H1 (cell line): ENCODE measurements around the gene OR52K2. TPM values are rescaled to one million over a fixed set of nuclear protein-coding genes. Genes with fewer than 3 reads are reported as not detected.

ENCODE experiments used
- CREB1 ChIP-seq: IDR thresholded peaks from 2 replicates; pipeline ENCODE4 v1.6.1; 2012; ENCODE audit warnings: inconsistent platforms
- FOSL1 ChIP-seq: IDR thresholded peaks from 2 replicates; pipeline ENCODE4 v1.6.1; 2011; ENCODE audit warnings: mild to moderate bottlenecking, low read depth, low read length, moderate library complexity; ENCODE audit not compliant: insufficient read depth
- HDAC2 ChIP-seq, 2 experiments: fragments of 300-600 bp in 1 of 2; sonication (generic) in 1 of 2; IDR thresholded peaks; 2 replicates each; pipeline ENCODE4 v1.6.1; 2011 to 2012; ENCODE audit warnings: low read depth in 2 of 2, low read length in 2 of 2, mild to moderate bottlenecking in 2 of 2, moderate library complexity in 2 of 2, borderline replicate concordance in 1 of 2, inconsistent platforms in 1 of 2
- POLR2A ChIP-seq, 2 experiments: IDR thresholded peaks; 1 replicate in 1 of 2; 2 replicates in 1 of 2; pipeline ENCODE4 v1.6.1; 2011; ENCODE audit warnings: low read depth in 2 of 2, low read length in 2 of 2, mild to moderate bottlenecking in 2 of 2; ENCODE audit errors: control extremely low read depth in 1 of 2
- polyA plus RNA-seq, 7 experiments: library from polyadenylated mRNA; depleted of rRNA in 3 of 7; stranded (reverse) in 5 of 7; unstranded in 2 of 7; fragments of >200 nt in 5 of 7; fragments of 200-250 nt in 2 of 7; gene quantifications; 1 replicate in 5 of 7; 2 replicates in 1 of 7; 4 replicates in 1 of 7; pipeline versions ENCODE4 v1.2.1 to v1.2.3, GENCODE V29; 2011 to 2013; ENCODE audit warnings: missing spikeins in 2 of 7, mixed read lengths in 2 of 7
- total RNA-seq: library from RNA; stranded (reverse); fragmentation: NEBNext Ultra II Directional; extraction: Animal tissue kit (Norgen Biotek cat#: 25700); gene quantifications from 2 replicates; pipeline ENCODE4 v1.2.1, GENCODE V29; 2021
- TF ChIP-seq, protein P1 (sequence below): fragments of 300-600 bp; sonication (generic); IDR thresholded peaks from 2 replicates; pipeline ENCODE4 v1.7.1; 2012; ENCODE audit warnings: low read length, moderate library complexity, mild to moderate bottlenecking, inconsistent platforms; ENCODE audit not compliant: insufficient replicate concordance

The OR52K2 gene
- total and polyA plus RNA-seq, 2 of the 8 experiments (the other 6 are each of a cell fraction or from before 2014, with no cell fraction given) = not detected

- TF ChIP-seq, protein P1, sequence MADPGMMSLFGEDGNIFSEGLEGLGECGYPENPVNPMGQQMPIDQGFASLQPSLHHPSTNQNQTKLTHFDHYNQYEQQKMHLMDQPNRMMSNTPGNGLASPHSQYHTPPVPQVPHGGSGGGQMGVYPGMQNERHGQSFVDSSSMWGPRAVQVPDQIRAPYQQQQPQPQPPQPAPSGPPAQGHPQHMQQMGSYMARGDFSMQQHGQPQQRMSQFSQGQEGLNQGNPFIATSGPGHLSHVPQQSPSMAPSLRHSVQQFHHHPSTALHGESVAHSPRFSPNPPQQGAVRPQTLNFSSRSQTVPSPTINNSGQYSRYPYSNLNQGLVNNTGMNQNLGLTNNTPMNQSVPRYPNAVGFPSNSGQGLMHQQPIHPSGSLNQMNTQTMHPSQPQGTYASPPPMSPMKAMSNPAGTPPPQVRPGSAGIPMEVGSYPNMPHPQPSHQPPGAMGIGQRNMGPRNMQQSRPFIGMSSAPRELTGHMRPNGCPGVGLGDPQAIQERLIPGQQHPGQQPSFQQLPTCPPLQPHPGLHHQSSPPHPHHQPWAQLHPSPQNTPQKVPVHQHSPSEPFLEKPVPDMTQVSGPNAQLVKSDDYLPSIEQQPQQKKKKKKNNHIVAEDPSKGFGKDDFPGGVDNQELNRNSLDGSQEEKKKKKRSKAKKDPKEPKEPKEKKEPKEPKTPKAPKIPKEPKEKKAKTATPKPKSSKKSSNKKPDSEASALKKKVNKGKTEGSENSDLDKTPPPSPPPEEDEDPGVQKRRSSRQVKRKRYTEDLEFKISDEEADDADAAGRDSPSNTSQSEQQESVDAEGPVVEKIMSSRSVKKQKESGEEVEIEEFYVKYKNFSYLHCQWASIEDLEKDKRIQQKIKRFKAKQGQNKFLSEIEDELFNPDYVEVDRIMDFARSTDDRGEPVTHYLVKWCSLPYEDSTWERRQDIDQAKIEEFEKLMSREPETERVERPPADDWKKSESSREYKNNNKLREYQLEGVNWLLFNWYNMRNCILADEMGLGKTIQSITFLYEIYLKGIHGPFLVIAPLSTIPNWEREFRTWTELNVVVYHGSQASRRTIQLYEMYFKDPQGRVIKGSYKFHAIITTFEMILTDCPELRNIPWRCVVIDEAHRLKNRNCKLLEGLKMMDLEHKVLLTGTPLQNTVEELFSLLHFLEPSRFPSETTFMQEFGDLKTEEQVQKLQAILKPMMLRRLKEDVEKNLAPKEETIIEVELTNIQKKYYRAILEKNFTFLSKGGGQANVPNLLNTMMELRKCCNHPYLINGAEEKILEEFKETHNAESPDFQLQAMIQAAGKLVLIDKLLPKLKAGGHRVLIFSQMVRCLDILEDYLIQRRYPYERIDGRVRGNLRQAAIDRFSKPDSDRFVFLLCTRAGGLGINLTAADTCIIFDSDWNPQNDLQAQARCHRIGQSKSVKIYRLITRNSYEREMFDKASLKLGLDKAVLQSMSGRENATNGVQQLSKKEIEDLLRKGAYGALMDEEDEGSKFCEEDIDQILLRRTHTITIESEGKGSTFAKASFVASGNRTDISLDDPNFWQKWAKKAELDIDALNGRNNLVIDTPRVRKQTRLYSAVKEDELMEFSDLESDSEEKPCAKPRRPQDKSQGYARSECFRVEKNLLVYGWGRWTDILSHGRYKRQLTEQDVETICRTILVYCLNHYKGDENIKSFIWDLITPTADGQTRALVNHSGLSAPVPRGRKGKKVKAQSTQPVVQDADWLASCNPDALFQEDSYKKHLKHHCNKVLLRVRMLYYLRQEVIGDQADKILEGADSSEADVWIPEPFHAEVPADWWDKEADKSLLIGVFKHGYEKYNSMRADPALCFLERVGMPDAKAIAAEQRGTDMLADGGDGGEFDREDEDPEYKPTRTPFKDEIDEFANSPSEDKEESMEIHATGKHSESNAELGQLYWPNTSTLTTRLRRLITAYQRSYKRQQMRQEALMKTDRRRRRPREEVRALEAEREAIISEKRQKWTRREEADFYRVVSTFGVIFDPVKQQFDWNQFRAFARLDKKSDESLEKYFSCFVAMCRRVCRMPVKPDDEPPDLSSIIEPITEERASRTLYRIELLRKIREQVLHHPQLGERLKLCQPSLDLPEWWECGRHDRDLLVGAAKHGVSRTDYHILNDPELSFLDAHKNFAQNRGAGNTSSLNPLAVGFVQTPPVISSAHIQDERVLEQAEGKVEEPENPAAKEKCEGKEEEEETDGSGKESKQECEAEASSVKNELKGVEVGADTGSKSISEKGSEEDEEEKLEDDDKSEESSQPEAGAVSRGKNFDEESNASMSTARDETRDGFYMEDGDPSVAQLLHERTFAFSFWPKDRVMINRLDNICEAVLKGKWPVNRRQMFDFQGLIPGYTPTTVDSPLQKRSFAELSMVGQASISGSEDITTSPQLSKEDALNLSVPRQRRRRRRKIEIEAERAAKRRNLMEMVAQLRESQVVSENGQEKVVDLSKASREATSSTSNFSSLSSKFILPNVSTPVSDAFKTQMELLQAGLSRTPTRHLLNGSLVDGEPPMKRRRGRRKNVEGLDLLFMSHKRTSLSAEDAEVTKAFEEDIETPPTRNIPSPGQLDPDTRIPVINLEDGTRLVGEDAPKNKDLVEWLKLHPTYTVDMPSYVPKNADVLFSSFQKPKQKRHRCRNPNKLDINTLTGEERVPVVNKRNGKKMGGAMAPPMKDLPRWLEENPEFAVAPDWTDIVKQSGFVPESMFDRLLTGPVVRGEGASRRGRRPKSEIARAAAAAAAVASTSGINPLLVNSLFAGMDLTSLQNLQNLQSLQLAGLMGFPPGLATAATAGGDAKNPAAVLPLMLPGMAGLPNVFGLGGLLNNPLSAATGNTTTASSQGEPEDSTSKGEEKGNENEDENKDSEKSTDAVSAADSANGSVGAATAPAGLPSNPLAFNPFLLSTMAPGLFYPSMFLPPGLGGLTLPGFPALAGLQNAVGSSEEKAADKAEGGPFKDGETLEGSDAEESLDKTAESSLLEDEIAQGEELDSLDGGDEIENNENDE = no peak
- TF ChIP-seq HDAC2 (IDR thresholded peaks at IDR 0.05; ENCODE audit: borderline replicate concordance in 1 of 2, low read depth in 2 of 2, low read length in 2 of 2) (no peak), CREB1 (no peak), POLR2A (IDR thresholded peaks at IDR 0.05; ENCODE audit: control extremely low read depth in 1 of 2, low read depth in 2 of 2, low read length in 2 of 2) (no peak), FOSL1 (no peak)
- TF ChIP-seq, all 59 proteins: peak for 0
These were observed 12.7 kb upstream of the OR52K2 start (continued) for GRCh38 chr11:4436411-4436810.
